Stimulated activated CD8-positive, alpha-beta memory T cell treated with anti-CD3 and anti-CD28 coated beads, Interleukin-15, amount 100 ng/mL, for 4 hours (primary cell): ENCODE data around the gene ITSN1.
"Not testable (repeated sequence)": the region's sequence is repeated elsewhere in the genome, so short reads cannot be mapped to it uniquely, and the experiment has no call there.

Experiments
- DNase-seq, 2 donors: peaks; one replicate each; pipeline ENCODE4 v3.0.0-alpha.2; 2020; ENCODE audit warnings: low read depth in 2 of 2

Gene ITSN1

DNA sequence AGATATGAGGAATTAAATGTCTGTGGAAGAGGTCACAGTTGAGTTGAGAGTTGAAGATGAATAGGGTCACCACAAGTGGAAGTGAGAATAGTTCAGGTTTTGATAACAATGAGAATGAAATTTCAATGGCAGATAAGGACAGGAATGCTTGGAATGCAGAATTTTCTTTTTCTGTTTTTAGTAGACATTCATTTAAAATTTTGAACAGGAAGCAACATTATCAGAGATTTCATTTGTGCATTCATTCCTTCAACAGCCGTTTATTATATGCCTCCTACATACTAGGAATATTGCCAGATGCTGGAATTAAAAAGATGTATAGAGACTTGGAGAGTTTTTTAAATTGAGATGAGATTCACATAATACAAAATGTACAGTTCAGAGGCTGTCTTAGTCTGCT is 126.8 kb downstream of the ITSN1 start:
- no peak for DNase-seq

GRCh38 chr21:33770542-33770941 is 128.2 kb downstream of the ITSN1 start:
- no peak for DNase-seq

GRCh38 chr21:33771976-33772375 is 129.7 kb downstream of the ITSN1 start:
- DNase-seq, result no peak

- no peak for DNase-seq
These were observed 132.2 kb downstream of the ITSN1 start for GRCh38 chr21:33774551-33774950.

- DNase-seq, result no peak
These were observed 133.0 kb downstream of the ITSN1 start for GRCh38 chr21:33775100-33775828.

GRCh38 chr21:33780631-33781030 is 138.3 kb downstream of the ITSN1 start:
- DNase-seq, result no peak

- no peak for DNase-seq
These were observed 138.8 kb downstream of the ITSN1 start for GRCh38 chr21:33781121-33781520.

DNA sequence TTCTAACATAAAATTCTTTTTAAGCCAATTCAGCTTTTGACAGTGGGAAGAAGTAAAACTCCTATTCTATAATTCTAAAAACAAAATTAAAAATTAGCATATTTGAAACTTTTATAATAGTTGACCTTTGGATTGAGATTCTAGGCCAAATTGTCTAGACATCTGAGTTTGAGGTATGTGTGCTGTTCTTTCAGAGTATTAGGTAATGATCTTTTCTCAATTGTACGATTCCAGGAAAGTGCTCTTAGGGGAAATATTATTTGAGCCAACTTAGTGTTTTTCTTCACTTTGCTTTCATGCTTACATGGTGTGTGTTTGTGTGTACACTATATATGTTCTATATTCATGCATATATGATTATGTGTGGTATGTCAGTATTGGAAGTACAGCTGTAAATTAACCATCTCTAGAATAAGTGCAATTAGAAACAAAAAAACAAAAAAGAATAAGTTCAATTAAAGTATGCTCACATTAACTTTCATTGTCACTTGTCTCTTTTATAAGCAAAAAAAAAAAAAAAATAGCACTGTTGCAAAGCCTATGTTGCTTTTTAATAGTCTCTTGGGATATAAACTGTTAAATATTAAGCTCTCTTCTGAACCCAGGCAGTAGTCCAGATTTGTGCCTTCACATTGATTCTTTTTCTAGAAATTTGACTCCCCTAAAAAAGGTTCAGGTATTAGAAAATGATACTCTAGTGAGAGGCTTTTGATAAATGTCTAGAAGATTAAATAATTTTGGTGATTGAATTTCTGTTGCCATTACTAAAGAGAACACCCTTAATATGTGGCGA is 141.1 kb downstream of the ITSN1 start:
- DNase-seq, result no peak

GRCh38 chr21:33787431-33787830 is 145.1 kb downstream of the ITSN1 start:
- no peak for DNase-seq

- DNase-seq, result not testable (repeated sequence)
These were observed 146.1 kb downstream of the ITSN1 start for GRCh38 chr21:33788438-33788837.

GRCh38 chr21:33789697-33790096 is 147.4 kb downstream of the ITSN1 start:
- DNase-seq, result no peak

GRCh38 chr21:33791073-33791472 is 148.8 kb downstream of the ITSN1 start:
- no peak for DNase-seq

DNA sequence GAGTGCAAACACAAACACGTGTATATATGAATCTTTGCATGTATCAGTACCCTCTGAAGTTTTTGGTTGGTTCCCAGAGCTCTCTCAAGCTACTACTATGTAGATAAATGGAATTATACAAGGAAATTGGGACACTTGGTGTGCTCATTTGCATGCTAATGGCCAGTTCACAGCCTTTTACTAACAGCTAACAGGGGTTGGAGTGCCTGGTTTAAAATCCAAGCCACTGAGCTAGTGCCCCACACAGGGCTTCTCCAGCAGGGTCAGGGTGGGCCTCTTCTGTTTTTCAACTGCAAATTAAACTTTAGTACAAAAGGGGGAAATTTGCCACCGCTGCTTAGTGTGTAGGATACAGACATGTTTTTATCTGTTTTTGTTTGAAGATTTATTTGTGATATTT is 152.3 kb downstream of the ITSN1 start:
- DNase-seq, result no peak

DNA sequence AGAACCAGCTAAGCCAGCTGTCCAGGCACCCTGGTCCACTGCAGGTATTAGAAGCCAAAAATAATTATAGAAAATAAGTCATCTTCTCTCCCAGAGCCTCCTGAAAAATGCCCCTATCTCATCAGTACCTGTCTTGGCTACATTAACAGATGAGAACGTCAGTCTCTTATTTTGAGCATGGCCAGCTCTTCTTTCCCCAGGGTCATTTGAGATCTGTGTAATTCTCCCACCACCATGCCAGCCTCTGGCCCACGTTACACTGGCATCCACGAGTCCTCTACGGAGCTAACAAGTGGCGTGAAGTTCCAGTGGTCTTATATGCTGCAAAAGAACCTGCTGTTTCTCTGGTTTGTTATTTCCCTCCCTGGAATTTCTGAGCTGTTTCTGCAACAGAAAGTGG is 155.3 kb downstream of the ITSN1 start:
- DNase-seq, result no peak

- no peak for DNase-seq
These were observed 157.2 kb downstream of the ITSN1 start for GRCh38 chr21:33799378-33800090.

GRCh38 chr21:33800753-33801423 is 158.6 kb downstream of the ITSN1 start:
- DNase-seq, result no peak

DNA sequence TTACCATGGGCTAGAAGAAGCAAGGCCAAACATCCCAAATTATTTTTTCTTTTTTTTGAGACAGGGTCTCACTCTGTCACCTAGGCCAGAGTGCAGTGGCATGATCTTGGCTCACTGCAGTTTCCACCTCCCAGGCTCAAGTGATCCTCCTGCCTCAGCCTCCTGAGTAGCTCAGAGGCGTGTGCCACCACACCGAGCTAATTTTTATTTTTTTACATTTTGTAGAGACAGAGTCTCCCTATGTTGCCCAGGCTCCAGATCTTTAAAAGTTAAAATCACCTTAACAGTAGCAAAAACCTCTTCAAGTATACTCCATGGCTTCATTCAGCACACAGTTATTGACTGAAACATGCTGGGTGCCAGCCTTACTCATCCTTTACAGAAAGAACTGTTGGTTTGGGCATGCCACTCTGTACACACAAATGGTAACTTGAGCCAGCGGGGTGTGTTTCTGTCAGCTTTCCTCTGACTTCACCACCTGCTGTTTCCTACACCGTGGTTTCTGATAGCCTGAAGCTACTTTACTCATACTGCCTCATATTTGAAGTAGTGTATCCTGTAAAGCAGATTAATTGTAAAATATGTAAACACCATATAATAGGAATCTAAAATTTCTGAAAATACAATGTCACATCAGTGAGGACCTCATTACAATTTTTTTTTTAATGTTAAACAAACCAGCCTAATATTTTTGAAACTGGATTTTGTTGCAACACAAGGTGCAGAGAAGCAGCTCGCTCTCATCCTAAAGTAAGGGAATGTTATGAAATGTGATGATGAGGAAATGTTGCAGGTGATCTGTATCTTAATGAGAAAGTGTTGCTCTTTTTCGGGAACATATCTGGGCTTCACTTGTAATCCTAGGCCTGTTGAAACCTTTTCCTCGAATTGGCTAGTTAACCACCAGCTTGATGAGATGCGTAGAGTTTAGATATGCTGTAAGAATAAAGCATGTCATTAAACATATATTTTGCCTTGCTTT is 159.4 kb downstream of the ITSN1 start:
- DNase-seq, result no peak

DNA sequence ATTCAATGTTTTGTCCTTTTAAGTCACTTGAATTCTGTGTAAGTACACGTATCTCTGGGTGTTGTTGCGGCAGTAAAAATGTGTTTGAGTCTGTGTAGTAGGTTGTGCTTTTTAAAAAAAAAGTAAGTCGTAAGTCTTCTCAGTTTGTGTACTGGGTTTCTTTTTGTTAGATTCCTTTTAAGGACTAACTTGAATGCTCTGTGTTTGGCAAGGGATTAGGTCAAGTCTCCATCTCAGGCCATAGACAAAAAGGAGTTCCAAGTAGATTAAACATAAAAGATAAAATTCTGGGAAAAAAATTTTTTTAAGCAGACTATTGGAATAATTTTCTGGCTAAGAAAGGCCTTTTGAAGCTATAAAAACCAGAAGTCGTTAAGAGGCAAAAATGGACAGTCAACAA is 160.2 kb downstream of the ITSN1 start:
- DNase-seq, result no peak

GRCh38 chr21:33808715-33809367 is 166.5 kb downstream of the ITSN1 start:
- no peak for DNase-seq

GRCh38 chr21:33810766-33811165 is 168.5 kb downstream of the ITSN1 start:
- no peak for DNase-seq
